Liver (tissue), 9 donors: ENCODE measurements around the gene CDKN1A. TPM values are rescaled to one million over a fixed set of nuclear protein-coding genes. Genes with fewer than 3 reads are reported as not detected.

Experiments
- DNase-seq: peaks from one replicate; pipeline ENCODE4 v3.0.0-alpha.2; 2017; ENCODE audit warnings: low spot score
- H3K27ac ChIP-seq, 2 donors: one replicate each; pipeline ENCODE4 v1.7.0; 2013; ENCODE audit warnings: inconsistent platforms in 2 of 2, low read length in 2 of 2, control low read depth in 1 of 2, low read depth in 1 of 2, mild to moderate bottlenecking in 1 of 2
- H3K27me3 ChIP-seq, 4 donors: one replicate each; pipeline versions ENCODE4 v1.6.1 to v1.7.0; 2013; ENCODE audit warnings: low read length in 3 of 4, inconsistent platforms in 1 of 4, mild to moderate bottlenecking in 1 of 4, moderate library complexity in 1 of 4; ENCODE audit not compliant: control insufficient read depth in 4 of 4, insufficient read depth in 4 of 4
- H3K36me3 ChIP-seq, 4 donors: one replicate each; pipeline versions ENCODE4 v1.6.1 to v1.7.0; 2013; ENCODE audit warnings: low read length in 3 of 4, mild to moderate bottlenecking in 3 of 4, low read depth in 1 of 4, moderate library complexity in 1 of 4; ENCODE audit not compliant: control insufficient read depth in 4 of 4, insufficient read depth in 3 of 4
- H3K4me1 ChIP-seq, 4 donors: one replicate each; pipeline versions ENCODE4 v1.6.1 to v1.7.0; 2013; ENCODE audit warnings: low read length in 3 of 4, mild to moderate bottlenecking in 3 of 4, moderate library complexity in 1 of 4; ENCODE audit not compliant: control insufficient read depth in 4 of 4, insufficient read depth in 4 of 4
- H3K4me3 ChIP-seq, 3 donors: one replicate each; pipeline versions ENCODE4 v1.6.1 to v1.7.0; 2013; ENCODE audit warnings: low read length in 3 of 3, control low read depth in 1 of 3, low read depth in 1 of 3, mild to moderate bottlenecking in 1 of 3
- H3K9ac ChIP-seq, 2 donors: one replicate each; pipeline ENCODE4 v1.7.0; 2013; ENCODE audit warnings: low read length in 2 of 2, mild to moderate bottlenecking in 2 of 2, moderate library complexity in 2 of 2, control low read depth in 1 of 2, low read depth in 1 of 2
- H3K9me3 ChIP-seq, 4 donors: one replicate each; pipeline versions ENCODE4 v1.6.1 to v1.7.0; 2013; ENCODE audit warnings: low read length in 3 of 4; ENCODE audit not compliant: control insufficient read depth in 4 of 4
- EGR1 ChIP-seq, 2 donors: IDR thresholded peaks; 2 replicates each; pipeline ENCODE4 v1.6.1; 2016 to 2018; ENCODE audit warnings: antibody characterized with exemption in 2 of 2, low read depth in 2 of 2
- FOXA1 ChIP-seq: IDR thresholded peaks from 2 replicates; pipeline ENCODE4 v1.6.1; 2016; ENCODE audit warnings: antibody characterized with exemption
- FOXA2 ChIP-seq: IDR thresholded peaks from 2 replicates; pipeline ENCODE4 v1.6.1; 2016; ENCODE audit warnings: antibody characterized with exemption
- GABPA ChIP-seq, 2 donors: IDR thresholded peaks in 1 of 2; conservative IDR thresholded peaks in 1 of 2; 2 replicates each; pipeline ENCODE4 v1.6.1; 2016; ENCODE audit warnings: antibody characterized with exemption in 2 of 2, mild to moderate bottlenecking in 1 of 2, moderate library complexity in 1 of 2
- HNF4A ChIP-seq, 2 donors: conservative IDR thresholded peaks; 2 replicates each; pipeline ENCODE4 v1.6.1; 2016; ENCODE audit warnings: antibody characterized with exemption in 2 of 2, mild to moderate bottlenecking in 2 of 2
- HNF4G ChIP-seq: IDR thresholded peaks from 2 replicates; pipeline ENCODE4 v1.6.1; 2016; ENCODE audit warnings: antibody characterized with exemption
- JUND ChIP-seq, 2 donors: IDR thresholded peaks; 2 replicates each; pipeline ENCODE4 v1.6.1; 2016; ENCODE audit warnings: antibody characterized with exemption in 2 of 2
- NR2F2 ChIP-seq: IDR thresholded peaks from 2 replicates; pipeline ENCODE4 v1.6.1; 2016; ENCODE audit warnings: antibody characterized with exemption
- RAD21 ChIP-seq, 2 donors: IDR thresholded peaks; 2 replicates each; pipeline ENCODE4 v1.6.1; 2016; ENCODE audit warnings: antibody characterized with exemption in 2 of 2, mild to moderate bottlenecking in 2 of 2
- RXRA ChIP-seq, 2 donors: IDR thresholded peaks; 2 replicates each; pipeline ENCODE4 v1.6.1; 2017 to 2018; ENCODE audit warnings: antibody characterized with exemption in 2 of 2, mild to moderate bottlenecking in 1 of 2
- SP1 ChIP-seq: IDR thresholded peaks from 2 replicates; pipeline ENCODE4 v1.6.1; 2018; ENCODE audit warnings: antibody characterized with exemption, mild to moderate bottlenecking
- TAF1 ChIP-seq: conservative IDR thresholded peaks from 2 replicates; pipeline ENCODE4 v1.6.1; 2016; ENCODE audit warnings: antibody characterized with exemption, mild to moderate bottlenecking
- YY1 ChIP-seq: IDR thresholded peaks from 2 replicates; pipeline ENCODE4 v1.6.1; 2016; ENCODE audit warnings: antibody characterized with exemption, mild to moderate bottlenecking
- WGBS: extraction: QIAGEN DNeasy Blood & Tissue Kit; methylation state at CpG from one replicate; pipeline ENCODE4 v1.1.7; 2013; 5-methylcytosine and 5-hydroxymethylcytosine counted together
- polyA plus RNA-seq, 2 donors: library from polyadenylated mRNA; stranded (reverse) in 1 of 2; unstranded in 1 of 2; fragments of 200-250 nt in 1 of 2; fragments of >200 nt in 1 of 2; fragmentation: Nextera tagmentation in 1 of 2; extraction: Ambion mirVana in 1 of 2; gene quantifications; one replicate each; pipeline versions ENCODE4 v1.2.1 to v1.2.3, GENCODE V29; 2013 to 2015
- total RNA-seq, 2 donors: library from RNA; depleted of rRNA; stranded (reverse); fragments of >200 nt; gene quantifications; one replicate each; pipeline ENCODE4 v1.2.3, GENCODE V29; 2014
- TF ChIP-seq, protein P1 (sequence below): IDR thresholded peaks from 2 replicates; pipeline ENCODE4 v1.6.1; 2016; ENCODE audit warnings: antibody characterized with exemption, mild to moderate bottlenecking
- TF ChIP-seq, protein P2 (sequence below): IDR thresholded peaks from 2 replicates; pipeline ENCODE4 v1.6.1; 2016; ENCODE audit warnings: antibody characterized with exemption
- TF ChIP-seq, protein P3 (sequence below): IDR thresholded peaks from 2 replicates; pipeline ENCODE4 v1.6.1; 2016; ENCODE audit warnings: antibody characterized with exemption
- TF ChIP-seq, protein P4 (sequence below): IDR thresholded peaks from 2 replicates; pipeline ENCODE4 v1.6.1; 2016; ENCODE audit warnings: antibody characterized with exemption
- TF ChIP-seq, protein P5 (sequence below): fragments of 150-350 bp; IDR thresholded peaks from 2 replicates; pipeline ENCODE4 v1.5.1; 2017; ENCODE audit warnings: improper control_type of control experiment, low read depth, low read length; ENCODE audit not compliant: missing input control
- donor health status: healthy.
- donor health status: healthy.
- donor health status: healthy.
- donor health status: healthy.
- donor health status: healthy.

CDKN1A gene
- total and polyA plus RNA-seq, 4 donors = 3.2 to 41.7 (median 20.5) TPM

DNA sequence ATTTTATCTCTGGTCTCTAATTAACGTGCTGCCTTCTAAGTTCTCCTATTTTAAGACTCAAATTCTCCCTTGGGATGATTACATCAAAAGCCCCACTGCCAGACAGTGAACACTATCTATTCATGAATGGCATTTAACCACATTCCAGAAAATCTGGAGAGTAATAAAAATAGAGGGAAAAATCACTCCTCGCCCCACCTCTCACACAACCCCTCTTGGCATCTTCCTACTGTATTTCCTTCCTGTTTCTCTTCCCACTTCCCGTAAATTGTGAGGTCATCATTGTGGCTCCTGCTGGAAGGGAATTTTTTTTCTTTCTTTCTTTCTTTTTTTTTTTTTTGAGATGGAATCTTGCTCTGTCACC, 50.6 kb downstream of the CDKN1A start:
- Histone ChIP-seq H3K9ac (no peak overlapping the region), H3K27me3 (no peaks in the 10 kb centered on the region), H3K36me3 (no peaks in the 10 kb centered on the region), H3K4me1 (no peaks in the 10 kb centered on the region), H3K27ac (no peak overlapping the region), H3K4me3 (no peak overlapping the region), H3K9me3 (no peaks in the 10 kb centered on the region)
- TF ChIP-seq, protein P1, sequence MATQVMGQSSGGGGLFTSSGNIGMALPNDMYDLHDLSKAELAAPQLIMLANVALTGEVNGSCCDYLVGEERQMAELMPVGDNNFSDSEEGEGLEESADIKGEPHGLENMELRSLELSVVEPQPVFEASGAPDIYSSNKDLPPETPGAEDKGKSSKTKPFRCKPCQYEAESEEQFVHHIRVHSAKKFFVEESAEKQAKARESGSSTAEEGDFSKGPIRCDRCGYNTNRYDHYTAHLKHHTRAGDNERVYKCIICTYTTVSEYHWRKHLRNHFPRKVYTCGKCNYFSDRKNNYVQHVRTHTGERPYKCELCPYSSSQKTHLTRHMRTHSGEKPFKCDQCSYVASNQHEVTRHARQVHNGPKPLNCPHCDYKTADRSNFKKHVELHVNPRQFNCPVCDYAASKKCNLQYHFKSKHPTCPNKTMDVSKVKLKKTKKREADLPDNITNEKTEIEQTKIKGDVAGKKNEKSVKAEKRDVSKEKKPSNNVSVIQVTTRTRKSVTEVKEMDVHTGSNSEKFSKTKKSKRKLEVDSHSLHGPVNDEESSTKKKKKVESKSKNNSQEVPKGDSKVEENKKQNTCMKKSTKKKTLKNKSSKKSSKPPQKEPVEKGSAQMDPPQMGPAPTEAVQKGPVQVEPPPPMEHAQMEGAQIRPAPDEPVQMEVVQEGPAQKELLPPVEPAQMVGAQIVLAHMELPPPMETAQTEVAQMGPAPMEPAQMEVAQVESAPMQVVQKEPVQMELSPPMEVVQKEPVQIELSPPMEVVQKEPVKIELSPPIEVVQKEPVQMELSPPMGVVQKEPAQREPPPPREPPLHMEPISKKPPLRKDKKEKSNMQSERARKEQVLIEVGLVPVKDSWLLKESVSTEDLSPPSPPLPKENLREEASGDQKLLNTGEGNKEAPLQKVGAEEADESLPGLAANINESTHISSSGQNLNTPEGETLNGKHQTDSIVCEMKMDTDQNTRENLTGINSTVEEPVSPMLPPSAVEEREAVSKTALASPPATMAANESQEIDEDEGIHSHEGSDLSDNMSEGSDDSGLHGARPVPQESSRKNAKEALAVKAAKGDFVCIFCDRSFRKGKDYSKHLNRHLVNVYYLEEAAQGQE = no peak
- no peak for TF ChIP-seq HNF4G
- no peak for TF ChIP-seq FOXA1
- TF ChIP-seq NR2F2 = no peak
- no peak for TF ChIP-seq RXRA (IDR thresholded peaks at IDR 0.05)
- TF ChIP-seq, protein P2, sequence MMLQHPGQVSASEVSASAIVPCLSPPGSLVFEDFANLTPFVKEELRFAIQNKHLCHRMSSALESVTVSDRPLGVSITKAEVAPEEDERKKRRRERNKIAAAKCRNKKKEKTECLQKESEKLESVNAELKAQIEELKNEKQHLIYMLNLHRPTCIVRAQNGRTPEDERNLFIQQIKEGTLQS = no peak
- TF ChIP-seq SP1 = no peak
- TF ChIP-seq YY1 = no peak
- no peak for TF ChIP-seq TAF1
- TF ChIP-seq JUND (IDR thresholded peaks at IDR 0.05) = no peak
- TF ChIP-seq, protein P3, sequence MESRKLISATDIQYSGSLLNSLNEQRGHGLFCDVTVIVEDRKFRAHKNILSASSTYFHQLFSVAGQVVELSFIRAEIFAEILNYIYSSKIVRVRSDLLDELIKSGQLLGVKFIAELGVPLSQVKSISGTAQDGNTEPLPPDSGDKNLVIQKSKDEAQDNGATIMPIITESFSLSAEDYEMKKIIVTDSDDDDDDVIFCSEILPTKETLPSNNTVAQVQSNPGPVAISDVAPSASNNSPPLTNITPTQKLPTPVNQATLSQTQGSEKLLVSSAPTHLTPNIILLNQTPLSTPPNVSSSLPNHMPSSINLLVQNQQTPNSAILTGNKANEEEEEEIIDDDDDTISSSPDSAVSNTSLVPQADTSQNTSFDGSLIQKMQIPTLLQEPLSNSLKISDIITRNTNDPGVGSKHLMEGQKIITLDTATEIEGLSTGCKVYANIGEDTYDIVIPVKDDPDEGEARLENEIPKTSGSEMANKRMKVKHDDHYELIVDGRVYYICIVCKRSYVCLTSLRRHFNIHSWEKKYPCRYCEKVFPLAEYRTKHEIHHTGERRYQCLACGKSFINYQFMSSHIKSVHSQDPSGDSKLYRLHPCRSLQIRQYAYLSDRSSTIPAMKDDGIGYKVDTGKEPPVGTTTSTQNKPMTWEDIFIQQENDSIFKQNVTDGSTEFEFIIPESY = no peak
- no peak for TF ChIP-seq FOXA2
- no peak for TF ChIP-seq RAD21 (IDR thresholded peaks at IDR 0.05)
- TF ChIP-seq, protein P4, sequence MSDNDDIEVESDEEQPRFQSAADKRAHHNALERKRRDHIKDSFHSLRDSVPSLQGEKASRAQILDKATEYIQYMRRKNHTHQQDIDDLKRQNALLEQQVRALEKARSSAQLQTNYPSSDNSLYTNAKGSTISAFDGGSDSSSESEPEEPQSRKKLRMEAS = no peak
- TF ChIP-seq, protein P5, sequence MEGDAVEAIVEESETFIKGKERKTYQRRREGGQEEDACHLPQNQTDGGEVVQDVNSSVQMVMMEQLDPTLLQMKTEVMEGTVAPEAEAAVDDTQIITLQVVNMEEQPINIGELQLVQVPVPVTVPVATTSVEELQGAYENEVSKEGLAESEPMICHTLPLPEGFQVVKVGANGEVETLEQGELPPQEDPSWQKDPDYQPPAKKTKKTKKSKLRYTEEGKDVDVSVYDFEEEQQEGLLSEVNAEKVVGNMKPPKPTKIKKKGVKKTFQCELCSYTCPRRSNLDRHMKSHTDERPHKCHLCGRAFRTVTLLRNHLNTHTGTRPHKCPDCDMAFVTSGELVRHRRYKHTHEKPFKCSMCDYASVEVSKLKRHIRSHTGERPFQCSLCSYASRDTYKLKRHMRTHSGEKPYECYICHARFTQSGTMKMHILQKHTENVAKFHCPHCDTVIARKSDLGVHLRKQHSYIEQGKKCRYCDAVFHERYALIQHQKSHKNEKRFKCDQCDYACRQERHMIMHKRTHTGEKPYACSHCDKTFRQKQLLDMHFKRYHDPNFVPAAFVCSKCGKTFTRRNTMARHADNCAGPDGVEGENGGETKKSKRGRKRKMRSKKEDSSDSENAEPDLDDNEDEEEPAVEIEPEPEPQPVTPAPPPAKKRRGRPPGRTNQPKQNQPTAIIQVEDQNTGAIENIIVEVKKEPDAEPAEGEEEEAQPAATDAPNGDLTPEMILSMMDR = no peak
- TF ChIP-seq HNF4A (conservative IDR thresholded peaks at IDR 0.05) = no peak
- TF ChIP-seq GABPA (IDR thresholded peaks at IDR 0.05 in 1 of 2, conservative IDR thresholded peaks at IDR 0.05 in 1 of 2) = no peak
- no peak for TF ChIP-seq EGR1 (IDR thresholded peaks at IDR 0.05; ENCODE audit: low read depth in 2 of 2)
- no peak for DNase-seq
- WGBS = 57% methylated on average over 3 of the region's 3 CpGs
